HG03469 (cell line): ENCODE measurements around the gene PPP2R3A.
A peak's percentile ranks its signal among the peaks of the same experiment; 100 is the strongest.
"Not testable (repeated sequence)": the region's sequence is repeated elsewhere in the genome, so short reads cannot be mapped to it uniquely, and the experiment has no call there.

Source experiments
- ATAC-seq: cut with Tn5 transposase; IDR thresholded peaks from one replicate; pipeline ENCODE4 v1.9.1; 2021; ENCODE audit warnings: mild to moderate bottlenecking, moderate library complexity, moderate number of reproducible peaks; ENCODE audit not compliant: unreplicated experiment

Gene PPP2R3A

GRCh38 chr3:136192195-136192594 lies 226.7 kb downstream of the PPP2R3A start:
- ATAC-seq: not testable (repeated sequence)

- no peak for ATAC-seq
Observed at GRCh38 chr3:136192831-136193230, 227.3 kb downstream of the PPP2R3A start.

- ATAC-seq: no peak
Observed at GRCh38 chr3:136193278-136194054, 227.9 kb downstream of the PPP2R3A start.

- ATAC-seq: no peak
Observed at GRCh38 chr3:136194409-136195257, 229.1 kb downstream of the PPP2R3A start.

- ATAC-seq: peak; percentile 0
Observed at GRCh38 chr3:136195258-136196063, 229.9 kb downstream of the PPP2R3A start.

- ATAC-seq: peak; percentile 16
Observed at GRCh38 chr3:136196064-136196400, 230.5 kb downstream of the PPP2R3A start, which contains the start of gene MSL2. MSL2 (minus strand) TSS chr3:136196335; CDS start chr3:136195113, 1,222 bp downstream.

GRCh38 chr3:136196401-136197158 lies 231.1 kb downstream of the PPP2R3A start:
- peak; percentile 57 for ATAC-seq

- ATAC-seq: no peak
Observed at GRCh38 chr3:136197159-136197793, 231.7 kb downstream of the PPP2R3A start.
